HEK293 (cell line): ENCODE measurements around the gene KIF26B.
A peak's percentile ranks its signal among the peaks of the same experiment; 100 is the strongest.

Experiments used
- CTCF ChIA-PET: fragments of 350-600 bp; formaldehyde crosslinking; extraction: SDS; loops from one replicate; lab custom pipeline; 2021; ENCODE audit warnings: antibody characterized with exemption; lab: Yijun Ruan, JAX
- POLR2A ChIA-PET: fragments of 300-600 bp; formaldehyde crosslinking; extraction: SDS; loops from one replicate; lab custom pipeline; 2020; ENCODE audit warnings: antibody characterized with exemption, inconsistent platforms; lab: Yijun Ruan, JAX
- H3K27ac ChIP-seq: fragments of 200-500 bp; sonication (Bioruptor generic); 2 replicates; pipeline ENCODE4 v1.5.1; 2014; ENCODE audit warnings: low read depth, low read length, control low read depth, inconsistent platforms; ENCODE audit errors: extremely low read depth
- H3K36me3 ChIP-seq, 2 experiments: fragments of 200-500 bp in 1 of 2; sonication (Bioruptor generic) in 1 of 2; 1 replicate in 1 of 2; 2 replicates in 1 of 2; pipeline ENCODE4 v1.5.1; 2014 to 2017; ENCODE audit warnings: inconsistent platforms in 2 of 2, low read length in 2 of 2; ENCODE audit not compliant: control insufficient read depth in 2 of 2, insufficient read depth in 1 of 2
- H3K4me1 ChIP-seq: fragments of 200-500 bp; sonication (Bioruptor generic); 2 replicates; pipeline ENCODE4 v1.5.1; 2014; ENCODE audit warnings: mild to moderate bottlenecking, low read length, inconsistent platforms; ENCODE audit not compliant: control insufficient read depth, insufficient read depth
- H3K4me3 ChIP-seq: 2 replicates; pipeline ENCODE4 v1.5.1; 2011; ENCODE audit warnings: low read depth, mild to moderate bottlenecking, control low read depth, low read length, moderate library complexity
- H3K9me3 ChIP-seq: fragments of 200-500 bp; sonication (Bioruptor generic); 2 replicates; pipeline ENCODE4 v1.5.1; 2014; ENCODE audit warnings: low read depth, low read length, inconsistent platforms; ENCODE audit not compliant: control insufficient read depth, insufficient read depth
- BCL6B ChIP-seq: fragments of 450-650 bp; formaldehyde crosslinking; IDR thresholded peaks from 2 replicates; pipeline ENCODE4 v1.5.1; 2017; ENCODE audit warnings: missing biosample characterization, missing genetic modification characterization
- EGR2 ChIP-seq: fragments of 450-650 bp; formaldehyde crosslinking; IDR thresholded peaks from 2 replicates; pipeline ENCODE4 v1.5.1; 2016; ENCODE audit warnings: low read depth, missing biosample characterization, missing genetic modification characterization
- GLIS2 ChIP-seq: fragments of 450-650 bp; formaldehyde crosslinking; IDR thresholded peaks from 2 replicates; pipeline ENCODE4 v1.5.1; 2016; ENCODE audit warnings: missing biosample characterization, missing genetic modification characterization
- KLF1 ChIP-seq: fragments of 450-650 bp; formaldehyde crosslinking; IDR thresholded peaks from 2 replicates; pipeline ENCODE4 v1.5.1; 2016; ENCODE audit warnings: missing biosample characterization, missing genetic modification characterization
- KLF9 ChIP-seq: fragments of 450-650 bp; formaldehyde crosslinking; IDR thresholded peaks from 2 replicates; pipeline ENCODE4 v1.5.1; 2016; ENCODE audit warnings: missing biosample characterization, missing genetic modification characterization, low read depth
- SP2 ChIP-seq: fragments of 450-650 bp; formaldehyde crosslinking; IDR thresholded peaks from 2 replicates; pipeline ENCODE4 v1.5.1; 2016; ENCODE audit warnings: missing biosample characterization, missing genetic modification characterization
- SP7 ChIP-seq: fragments of 450-650 bp; formaldehyde crosslinking; IDR thresholded peaks from 2 replicates; pipeline ENCODE4 v1.5.1; 2016; ENCODE audit warnings: missing biosample characterization, missing genetic modification characterization
- ZBTB21 ChIP-seq: fragments of 450-650 bp; formaldehyde crosslinking; IDR thresholded peaks from 2 replicates; pipeline ENCODE4 v1.5.1; 2017; ENCODE audit warnings: missing biosample characterization, missing genetic modification characterization
- ZBTB26 ChIP-seq: fragments of 450-650 bp; formaldehyde crosslinking; optimal IDR thresholded peaks from 2 replicates; pipeline ENCODE3; 2016; ENCODE audit warnings: missing biosample characterization, mild to moderate bottlenecking, missing genetic modification characterization
- ZBTB48 ChIP-seq: fragments of 450-650 bp; formaldehyde crosslinking; IDR thresholded peaks from 2 replicates; pipeline ENCODE4 v1.5.1; 2016; ENCODE audit warnings: missing biosample characterization, missing genetic modification characterization
- ZBTB6 ChIP-seq: fragments of 450-650 bp; formaldehyde crosslinking; IDR thresholded peaks from 2 replicates; pipeline ENCODE4 v1.5.1; 2017; ENCODE audit warnings: missing biosample characterization, missing genetic modification characterization
- ZFHX2 ChIP-seq: fragments of 450-650 bp; formaldehyde crosslinking; conservative IDR thresholded peaks from 2 replicates; pipeline ENCODE4 v1.5.1; 2016; ENCODE audit warnings: missing biosample characterization, missing genetic modification characterization
- ZNF146 ChIP-seq: fragments of 450-650 bp; formaldehyde crosslinking; IDR thresholded peaks from 2 replicates; pipeline ENCODE4 v1.5.1; 2016; ENCODE audit warnings: missing biosample characterization, missing genetic modification characterization
- ZNF16 ChIP-seq: fragments of 450-650 bp; formaldehyde crosslinking; IDR thresholded peaks from 2 replicates; pipeline ENCODE4 v1.5.1; 2016; ENCODE audit warnings: low read depth, missing biosample characterization, missing genetic modification characterization
- ZNF175 ChIP-seq: fragments of 450-650 bp; formaldehyde crosslinking; IDR thresholded peaks from 2 replicates; pipeline ENCODE4 v1.5.1; 2016; ENCODE audit warnings: missing biosample characterization, missing genetic modification characterization
- ZNF202 ChIP-seq: fragments of 450-650 bp; formaldehyde crosslinking; IDR thresholded peaks from 2 replicates; pipeline ENCODE4 v1.5.1; 2016; ENCODE audit warnings: missing biosample characterization, missing genetic modification characterization, borderline replicate concordance
- ZNF221 ChIP-seq: fragments of 450-650 bp; formaldehyde crosslinking; IDR thresholded peaks from 2 replicates; pipeline ENCODE4 v1.5.1; 2017; ENCODE audit warnings: missing biosample characterization, missing genetic modification characterization, borderline replicate concordance
- ZNF302 ChIP-seq: fragments of 450-650 bp; formaldehyde crosslinking; IDR thresholded peaks from 2 replicates; pipeline ENCODE4 v1.5.1; 2016; ENCODE audit warnings: missing biosample characterization, missing genetic modification characterization, low read depth
- ZNF513 ChIP-seq: fragments of 450-650 bp; IDR thresholded peaks from 2 replicates; pipeline ENCODE4 v1.5.1; 2018; ENCODE audit warnings: missing biosample characterization, missing genetic modification characterization
- ZNF529 ChIP-seq: fragments of 450-650 bp; formaldehyde crosslinking; IDR thresholded peaks from 2 replicates; pipeline ENCODE4 v1.5.1; 2017; ENCODE audit warnings: missing genetic modification characterization, missing biosample characterization; ENCODE audit not compliant: insufficient replicate concordance
- ZNF558 ChIP-seq: fragments of 450-650 bp; formaldehyde crosslinking; IDR thresholded peaks from 2 replicates; pipeline ENCODE4 v1.5.1; 2016; ENCODE audit warnings: missing biosample characterization, missing genetic modification characterization
- ZNF623 ChIP-seq: fragments of 450-650 bp; formaldehyde crosslinking; IDR thresholded peaks from 2 replicates; pipeline ENCODE4 v1.5.1; 2016; ENCODE audit warnings: missing biosample characterization, missing genetic modification characterization
- ZNF660 ChIP-seq: fragments of 450-650 bp; IDR thresholded peaks from 2 replicates; pipeline ENCODE4 v1.5.1; 2018; ENCODE audit warnings: missing biosample characterization, mild to moderate bottlenecking, missing genetic modification characterization
- ZNF670 ChIP-seq: fragments of 450-650 bp; formaldehyde crosslinking; IDR thresholded peaks from 2 replicates; pipeline ENCODE4 v1.5.1; 2016; ENCODE audit warnings: missing biosample characterization, missing genetic modification characterization, low read depth
- ZNF785 ChIP-seq: fragments of 450-650 bp; formaldehyde crosslinking; IDR thresholded peaks from 2 replicates; pipeline ENCODE4 v1.5.1; 2016; ENCODE audit warnings: missing biosample characterization, missing genetic modification characterization
- ZSCAN4 ChIP-seq: fragments of 450-650 bp; formaldehyde crosslinking; IDR thresholded peaks from 2 replicates; pipeline ENCODE4 v1.5.1; 2017; ENCODE audit warnings: missing biosample characterization, missing genetic modification characterization
- ZSCAN5A ChIP-seq: fragments of 450-650 bp; formaldehyde crosslinking; IDR thresholded peaks from 2 replicates; pipeline ENCODE4 v1.5.1; 2016; ENCODE audit warnings: missing biosample characterization, missing genetic modification characterization

KIF26B gene

GRCh38 chr1:245462161-245462560 is 307.4 kb downstream of the KIF26B start (continued):
- no peak for TF ChIP-seq BCL6B (tag by site-specific recombination)

- CTCF ChIA-PET = interaction anchor here (0.6 kb wide), 1 partner anchor 10 kb away, joined by 3 read pairs; no protein-coding TSS in a partner anchor
- TF ChIP-seq SP7 (tag by site-specific recombination) (no peak), ZBTB26 (tag by site-specific recombination) (no peak), ZNF513 (no peak), GLIS2 (tag by site-specific recombination) (no peak), ZNF302 (no peak), ZNF146 (tag by site-specific recombination) (no peak), ZNF175 (tag by site-specific recombination) (no peak), ZSCAN5A (tag by site-specific recombination) (no peak), ZBTB48 (tag by site-specific recombination) (no peak), ZNF558 (tag by site-specific recombination) (no peak), ZNF529 (no peak), SP2 (tag by site-specific recombination) (no peak), ZNF660 (no peak), ZNF785 (tag by site-specific recombination) (no peak), ZNF670 (tag by site-specific recombination) (no peak), ZBTB21 (no peak), ZNF221 (no peak), ZNF202 (tag by site-specific recombination) (no peak)
- Histone ChIP-seq H3K4me3 (no peak overlapping the region), H3K9me3 (no peaks in the 10 kb centered on the region), H3K4me1 (no peaks in the 10 kb centered on the region), H3K27ac (no peak overlapping the region), H3K36me3 (no peaks in the 10 kb centered on the region)
- POLR2A ChIA-PET = no interaction called here
These were observed 308.8 kb downstream of the KIF26B start for GRCh38 chr1:245463392-245464165.

- H3K27ac ChIP-seq = no peak overlapping the region
- TF ChIP-seq ZFHX2 (tag by site-specific recombination) = peak; percentile 100
- TF ChIP-seq ZNF623 (tag by site-specific recombination) = no peak
- TF ChIP-seq EGR2 = peak; percentile 100
- no peak for TF ChIP-seq ZBTB6 (tag by site-specific recombination)
- no peak for TF ChIP-seq ZNF16 (tag by site-specific recombination)
- peak; percentile 40; the same call in 1 of the 2 replicates for TF ChIP-seq KLF1 (tag by site-specific recombination)
- peak; percentile 83 for TF ChIP-seq KLF9 (tag by site-specific recombination)
- TF ChIP-seq ZSCAN4 (tag by site-specific recombination) = peak; percentile 95
- H3K36me3 ChIP-seq = no peaks in the 10 kb centered on the region
- H3K4me1 ChIP-seq = no peaks in the 10 kb centered on the region
- no peaks in the 10 kb centered on the region for H3K9me3 ChIP-seq
- H3K4me3 ChIP-seq = no peak overlapping the region
- ChIA-PET POLR2A (no interaction called here), CTCF (no interaction called here)
These were observed 309.5 kb downstream of the KIF26B start for GRCh38 chr1:245464290-245464689.
